Measurements from ENCODE around the gene TRAF2. TPM values are rescaled to one million over a fixed set of nuclear protein-coding genes. Genes with fewer than 3 reads are reported as not detected.

The TRAF2 gene
- total and polyA plus RNA-seq, 2 of the 13 experiments (the other 11 are each of a cell fraction or from before 2014, with no cell fraction given): 12.4 to 13.6 TPM

DNA sequence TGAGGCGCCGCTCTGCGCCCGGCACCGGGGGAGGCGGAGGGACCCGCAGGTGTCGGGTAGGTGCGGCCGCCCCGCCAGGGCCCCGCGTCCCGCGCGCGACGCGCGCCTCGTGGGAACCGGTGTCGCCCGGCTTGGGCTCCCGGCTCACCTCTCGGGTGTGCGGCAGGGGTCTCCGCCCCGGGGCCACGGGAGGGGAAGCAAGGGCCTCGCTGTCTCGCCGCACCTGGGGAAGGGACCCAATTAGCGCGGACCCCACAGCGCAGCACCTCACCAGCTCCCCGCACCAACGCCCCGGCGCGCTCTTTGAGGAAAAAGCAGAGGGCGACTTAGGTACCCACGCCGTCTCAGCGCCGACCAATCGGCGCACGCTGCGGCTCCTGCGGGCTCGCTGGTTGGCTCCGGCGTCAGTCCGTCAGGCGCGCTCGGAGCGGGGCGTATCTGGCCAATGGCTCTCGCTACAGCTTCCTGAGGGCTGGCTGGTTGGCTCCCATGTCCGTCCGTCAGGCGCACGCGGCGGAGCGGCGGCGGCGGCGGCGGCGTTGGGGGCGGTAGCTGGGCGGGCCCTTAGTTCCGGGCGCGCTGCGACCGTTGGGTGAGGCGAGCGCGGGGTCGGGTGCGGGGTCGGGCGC lies at the start of gene TRAF2 (continued):
- TF ChIP-seq MLXIP (CRISPR knock-in tag; IDR thresholded peaks at IDR 0.05; ENCODE audit: borderline replicate concordance): no peak
- TF ChIP-seq SRSF4 (IDR thresholded peaks at IDR 0.05; ENCODE audit: low read depth, low read length, poor library complexity, severe bottlenecking): no peak
- peak; percentile 93 for TF ChIP-seq POLR2G (IDR thresholded peaks at IDR 0.05; ENCODE audit: low read depth, low read length)
- TF ChIP-seq CHD2 (IDR thresholded peaks at IDR 0.05; ENCODE audit: low read depth, low read length): peak; percentile 82
- peak; percentile 85 for TF ChIP-seq GABPB1 (CRISPR knock-in tag; IDR thresholded peaks at IDR 0.05)
- no peak for TF ChIP-seq ARID5B (CRISPR knock-in tag; IDR thresholded peaks at IDR 0.05)
- TF ChIP-seq SRF (IDR thresholded peaks at IDR 0.05; ENCODE audit: low read depth, low read length): no peak
- TF ChIP-seq ZNF468 (CRISPR knock-in tag; IDR thresholded peaks at IDR 0.05): no peak
- peak; percentile 69; the same call in 1 of the 2 replicates for TF ChIP-seq BCL3 (CRISPR knock-in tag; IDR thresholded peaks at IDR 0.05)
- TF ChIP-seq PHF21A (CRISPR knock-in tag; IDR thresholded peaks at IDR 0.05): peak; percentile 79
- TF ChIP-seq ZNF629 (CRISPR knock-in tag; conservative IDR thresholded peaks at IDR 0.05): no peak
- TF ChIP-seq SAFB2 (CRISPR knock-in tag; IDR thresholded peaks at IDR 0.05; ENCODE audit: borderline replicate concordance, low read depth): peak; percentile 10; the same call in 1 of the 2 replicates
- TF ChIP-seq POLR2AphosphoS5 (IDR thresholded peaks at IDR 0.05; ENCODE audit: low read depth, low read length): peak; percentile 90
- TF ChIP-seq MEIS2 (CRISPR knock-in tag; IDR thresholded peaks at IDR 0.05): peak; percentile 79; the same call in 1 of the 2 replicates
- no peak for TF ChIP-seq ZNF782 (CRISPR knock-in tag; IDR thresholded peaks at IDR 0.05; ENCODE audit: borderline replicate concordance)
- TF ChIP-seq LCORL (IDR thresholded peaks at IDR 0.05): no peak
- no peak for TF ChIP-seq LCORL (CRISPR knock-in tag; IDR thresholded peaks at IDR 0.05)
- no peak for TF ChIP-seq TOE1 (CRISPR knock-in tag; IDR thresholded peaks at IDR 0.05)
- no peak for TF ChIP-seq ZNF678 (CRISPR knock-in tag; IDR thresholded peaks at IDR 0.05)
- TF ChIP-seq ZNF331 (CRISPR knock-in tag; IDR thresholded peaks at IDR 0.05): 0 out of 2 replicates have a peak, but pooled peaks have one; percentile 31
- peak; percentile 63 for TF ChIP-seq U2AF1 (optimal IDR thresholded peaks at IDR 0.05; ENCODE audit: low read depth, low read length)
- TF ChIP-seq KMT2A (CRISPR knock-in tag; IDR thresholded peaks at IDR 0.05): peak; percentile 53; the same call in 1 of the 2 replicates
